Liver (tissue), 9 donors: ENCODE results near the gene TMEM231. TPM values are rescaled to one million over a fixed set of nuclear protein-coding genes. Genes with fewer than 3 reads are reported as not detected.
A peak's percentile ranks its signal among the peaks of the same experiment; 100 is the strongest.

ENCODE experiments used
- DNase-seq: peaks from one replicate; pipeline ENCODE4 v3.0.0-alpha.2; 2017; ENCODE audit warnings: low spot score
- H3K27ac ChIP-seq, 2 donors: one replicate each; pipeline ENCODE4 v1.7.0; 2013; ENCODE audit warnings: inconsistent platforms in 2 of 2, low read length in 2 of 2, control low read depth in 1 of 2, low read depth in 1 of 2, mild to moderate bottlenecking in 1 of 2
- H3K27me3 ChIP-seq, 4 donors: one replicate each; pipeline versions ENCODE4 v1.6.1 to v1.7.0; 2013; ENCODE audit warnings: low read length in 3 of 4, inconsistent platforms in 1 of 4, mild to moderate bottlenecking in 1 of 4, moderate library complexity in 1 of 4; ENCODE audit not compliant: control insufficient read depth in 4 of 4, insufficient read depth in 4 of 4
- H3K36me3 ChIP-seq, 4 donors: one replicate each; pipeline versions ENCODE4 v1.6.1 to v1.7.0; 2013; ENCODE audit warnings: low read length in 3 of 4, mild to moderate bottlenecking in 3 of 4, low read depth in 1 of 4, moderate library complexity in 1 of 4; ENCODE audit not compliant: control insufficient read depth in 4 of 4, insufficient read depth in 3 of 4
- H3K4me1 ChIP-seq, 4 donors: one replicate each; pipeline versions ENCODE4 v1.6.1 to v1.7.0; 2013; ENCODE audit warnings: low read length in 3 of 4, mild to moderate bottlenecking in 3 of 4, moderate library complexity in 1 of 4; ENCODE audit not compliant: control insufficient read depth in 4 of 4, insufficient read depth in 4 of 4
- H3K4me3 ChIP-seq, 3 donors: one replicate each; pipeline versions ENCODE4 v1.6.1 to v1.7.0; 2013; ENCODE audit warnings: low read length in 3 of 3, control low read depth in 1 of 3, low read depth in 1 of 3, mild to moderate bottlenecking in 1 of 3
- H3K9ac ChIP-seq, 2 donors: one replicate each; pipeline ENCODE4 v1.7.0; 2013; ENCODE audit warnings: low read length in 2 of 2, mild to moderate bottlenecking in 2 of 2, moderate library complexity in 2 of 2, control low read depth in 1 of 2, low read depth in 1 of 2
- H3K9me3 ChIP-seq, 4 donors: one replicate each; pipeline versions ENCODE4 v1.6.1 to v1.7.0; 2013; ENCODE audit warnings: low read length in 3 of 4; ENCODE audit not compliant: control insufficient read depth in 4 of 4
- EGR1 ChIP-seq, 2 donors: IDR thresholded peaks; 2 replicates each; pipeline ENCODE4 v1.6.1; 2016 to 2018; ENCODE audit warnings: antibody characterized with exemption in 2 of 2, low read depth in 2 of 2
- FOXA1 ChIP-seq: IDR thresholded peaks from 2 replicates; pipeline ENCODE4 v1.6.1; 2016; ENCODE audit warnings: antibody characterized with exemption
- FOXA2 ChIP-seq: IDR thresholded peaks from 2 replicates; pipeline ENCODE4 v1.6.1; 2016; ENCODE audit warnings: antibody characterized with exemption
- GABPA ChIP-seq, 2 donors: IDR thresholded peaks in 1 of 2; conservative IDR thresholded peaks in 1 of 2; 2 replicates each; pipeline ENCODE4 v1.6.1; 2016; ENCODE audit warnings: antibody characterized with exemption in 2 of 2, mild to moderate bottlenecking in 1 of 2, moderate library complexity in 1 of 2
- HNF4A ChIP-seq, 2 donors: conservative IDR thresholded peaks; 2 replicates each; pipeline ENCODE4 v1.6.1; 2016; ENCODE audit warnings: antibody characterized with exemption in 2 of 2, mild to moderate bottlenecking in 2 of 2
- HNF4G ChIP-seq: IDR thresholded peaks from 2 replicates; pipeline ENCODE4 v1.6.1; 2016; ENCODE audit warnings: antibody characterized with exemption
- JUND ChIP-seq, 2 donors: IDR thresholded peaks; 2 replicates each; pipeline ENCODE4 v1.6.1; 2016; ENCODE audit warnings: antibody characterized with exemption in 2 of 2
- NR2F2 ChIP-seq: IDR thresholded peaks from 2 replicates; pipeline ENCODE4 v1.6.1; 2016; ENCODE audit warnings: antibody characterized with exemption
- RAD21 ChIP-seq, 2 donors: IDR thresholded peaks; 2 replicates each; pipeline ENCODE4 v1.6.1; 2016; ENCODE audit warnings: antibody characterized with exemption in 2 of 2, mild to moderate bottlenecking in 2 of 2
- RXRA ChIP-seq, 2 donors: IDR thresholded peaks; 2 replicates each; pipeline ENCODE4 v1.6.1; 2017 to 2018; ENCODE audit warnings: antibody characterized with exemption in 2 of 2, mild to moderate bottlenecking in 1 of 2
- SP1 ChIP-seq: IDR thresholded peaks from 2 replicates; pipeline ENCODE4 v1.6.1; 2018; ENCODE audit warnings: antibody characterized with exemption, mild to moderate bottlenecking
- TAF1 ChIP-seq: conservative IDR thresholded peaks from 2 replicates; pipeline ENCODE4 v1.6.1; 2016; ENCODE audit warnings: antibody characterized with exemption, mild to moderate bottlenecking
- YY1 ChIP-seq: IDR thresholded peaks from 2 replicates; pipeline ENCODE4 v1.6.1; 2016; ENCODE audit warnings: antibody characterized with exemption, mild to moderate bottlenecking
- WGBS: extraction: QIAGEN DNeasy Blood & Tissue Kit; methylation state at CpG from one replicate; pipeline ENCODE4 v1.1.7; 2013; 5-methylcytosine and 5-hydroxymethylcytosine counted together
- polyA plus RNA-seq, 2 donors: library from polyadenylated mRNA; stranded (reverse) in 1 of 2; unstranded in 1 of 2; fragments of 200-250 nt in 1 of 2; fragments of >200 nt in 1 of 2; fragmentation: Nextera tagmentation in 1 of 2; extraction: Ambion mirVana in 1 of 2; gene quantifications; one replicate each; pipeline versions ENCODE4 v1.2.1 to v1.2.3, GENCODE V29; 2013 to 2015
- total RNA-seq, 2 donors: library from RNA; depleted of rRNA; stranded (reverse); fragments of >200 nt; gene quantifications; one replicate each; pipeline ENCODE4 v1.2.3, GENCODE V29; 2014
- TF ChIP-seq, protein P1 (sequence below): IDR thresholded peaks from 2 replicates; pipeline ENCODE4 v1.6.1; 2016; ENCODE audit warnings: antibody characterized with exemption, mild to moderate bottlenecking
- TF ChIP-seq, protein P2 (sequence below): IDR thresholded peaks from 2 replicates; pipeline ENCODE4 v1.6.1; 2016; ENCODE audit warnings: antibody characterized with exemption
- TF ChIP-seq, protein P3 (sequence below): fragments of 150-350 bp; IDR thresholded peaks from 2 replicates; pipeline ENCODE4 v1.5.1; 2017; ENCODE audit warnings: improper control_type of control experiment, low read depth, low read length; ENCODE audit not compliant: missing input control
- TF ChIP-seq, protein P4 (sequence below): IDR thresholded peaks from 2 replicates; pipeline ENCODE4 v1.6.1; 2016; ENCODE audit warnings: antibody characterized with exemption
- TF ChIP-seq, protein P5 (sequence below): IDR thresholded peaks from 2 replicates; pipeline ENCODE4 v1.6.1; 2016; ENCODE audit warnings: antibody characterized with exemption
- donor health status: healthy.
- donor health status: healthy.
- donor health status: healthy.
- donor health status: healthy.
- donor health status: healthy.

Gene TMEM231
- total and polyA plus RNA-seq, 4 donors, result 0.60 to 2.1 (median 2.0) TPM

DNA sequence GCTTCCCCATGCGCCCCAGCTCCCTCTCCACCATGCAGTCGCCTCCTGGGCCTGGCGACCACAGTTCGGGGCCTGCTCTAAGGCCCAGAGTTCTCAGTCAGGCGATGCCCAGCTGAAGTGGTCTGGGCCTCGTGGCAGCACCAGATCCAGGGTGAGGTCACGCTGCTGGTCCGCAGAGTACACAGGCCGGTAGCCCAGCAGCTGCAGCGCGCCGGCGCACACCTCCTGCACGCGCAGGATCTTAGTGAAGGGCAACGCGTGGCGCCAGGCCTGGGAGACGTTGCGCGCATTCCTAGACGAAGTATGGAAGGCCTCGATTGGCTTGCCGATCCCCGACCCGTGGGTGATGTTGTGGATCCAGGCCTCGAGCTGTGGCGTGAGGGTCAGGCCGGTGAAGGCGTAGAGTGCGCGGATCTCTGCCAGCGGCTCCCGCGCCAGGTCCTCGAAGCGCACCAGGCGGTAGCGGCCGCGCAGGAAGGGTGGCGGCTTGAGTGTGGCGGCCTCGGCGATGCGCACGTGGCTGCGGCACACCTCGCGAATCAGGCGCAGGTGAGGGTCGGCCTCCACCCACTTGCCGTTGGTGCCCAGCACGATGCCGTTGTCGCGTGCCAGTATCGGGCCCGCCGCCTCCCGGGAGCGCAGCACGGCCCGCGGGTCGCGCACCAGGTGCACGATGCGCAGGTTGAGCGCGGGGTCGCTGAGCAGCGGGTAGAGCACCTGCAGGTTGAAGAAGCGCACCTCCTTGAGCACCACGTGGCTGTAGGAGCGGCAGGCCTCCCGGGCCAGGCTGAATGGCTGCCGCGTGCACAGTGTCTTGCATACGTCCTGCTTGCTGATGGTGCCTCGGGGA lies 26.8 kb downstream of the TMEM231 start:
- Histone ChIP-seq H3K9ac (no peak overlapping the region), H3K36me3 (no peaks in the 10 kb centered on the region), H3K27ac (no peak overlapping the region), H3K4me1 (peaks cover 0 to 11% (median 8%) of the 10 kb centered on the region in 4 donors), H3K9me3 (no peaks in the 10 kb centered on the region), H3K27me3 (no peaks in the 10 kb centered on the region), H3K4me3 (no peak overlapping the region)
- DNase-seq, result no peak
- WGBS, result 93% methylated on average over 81 of the region's 81 CpGs
- TF ChIP-seq SP1, result no peak
- no peak for TF ChIP-seq HNF4A (conservative IDR thresholded peaks at IDR 0.05)
- TF ChIP-seq HNF4G, result no peak
- TF ChIP-seq, protein P1, sequence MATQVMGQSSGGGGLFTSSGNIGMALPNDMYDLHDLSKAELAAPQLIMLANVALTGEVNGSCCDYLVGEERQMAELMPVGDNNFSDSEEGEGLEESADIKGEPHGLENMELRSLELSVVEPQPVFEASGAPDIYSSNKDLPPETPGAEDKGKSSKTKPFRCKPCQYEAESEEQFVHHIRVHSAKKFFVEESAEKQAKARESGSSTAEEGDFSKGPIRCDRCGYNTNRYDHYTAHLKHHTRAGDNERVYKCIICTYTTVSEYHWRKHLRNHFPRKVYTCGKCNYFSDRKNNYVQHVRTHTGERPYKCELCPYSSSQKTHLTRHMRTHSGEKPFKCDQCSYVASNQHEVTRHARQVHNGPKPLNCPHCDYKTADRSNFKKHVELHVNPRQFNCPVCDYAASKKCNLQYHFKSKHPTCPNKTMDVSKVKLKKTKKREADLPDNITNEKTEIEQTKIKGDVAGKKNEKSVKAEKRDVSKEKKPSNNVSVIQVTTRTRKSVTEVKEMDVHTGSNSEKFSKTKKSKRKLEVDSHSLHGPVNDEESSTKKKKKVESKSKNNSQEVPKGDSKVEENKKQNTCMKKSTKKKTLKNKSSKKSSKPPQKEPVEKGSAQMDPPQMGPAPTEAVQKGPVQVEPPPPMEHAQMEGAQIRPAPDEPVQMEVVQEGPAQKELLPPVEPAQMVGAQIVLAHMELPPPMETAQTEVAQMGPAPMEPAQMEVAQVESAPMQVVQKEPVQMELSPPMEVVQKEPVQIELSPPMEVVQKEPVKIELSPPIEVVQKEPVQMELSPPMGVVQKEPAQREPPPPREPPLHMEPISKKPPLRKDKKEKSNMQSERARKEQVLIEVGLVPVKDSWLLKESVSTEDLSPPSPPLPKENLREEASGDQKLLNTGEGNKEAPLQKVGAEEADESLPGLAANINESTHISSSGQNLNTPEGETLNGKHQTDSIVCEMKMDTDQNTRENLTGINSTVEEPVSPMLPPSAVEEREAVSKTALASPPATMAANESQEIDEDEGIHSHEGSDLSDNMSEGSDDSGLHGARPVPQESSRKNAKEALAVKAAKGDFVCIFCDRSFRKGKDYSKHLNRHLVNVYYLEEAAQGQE, result no peak
- TF ChIP-seq GABPA (IDR thresholded peaks at IDR 0.05 in 1 of 2, conservative IDR thresholded peaks at IDR 0.05 in 1 of 2), result no peak
- no peak for TF ChIP-seq EGR1 (IDR thresholded peaks at IDR 0.05; ENCODE audit: low read depth in 2 of 2)

DNA sequence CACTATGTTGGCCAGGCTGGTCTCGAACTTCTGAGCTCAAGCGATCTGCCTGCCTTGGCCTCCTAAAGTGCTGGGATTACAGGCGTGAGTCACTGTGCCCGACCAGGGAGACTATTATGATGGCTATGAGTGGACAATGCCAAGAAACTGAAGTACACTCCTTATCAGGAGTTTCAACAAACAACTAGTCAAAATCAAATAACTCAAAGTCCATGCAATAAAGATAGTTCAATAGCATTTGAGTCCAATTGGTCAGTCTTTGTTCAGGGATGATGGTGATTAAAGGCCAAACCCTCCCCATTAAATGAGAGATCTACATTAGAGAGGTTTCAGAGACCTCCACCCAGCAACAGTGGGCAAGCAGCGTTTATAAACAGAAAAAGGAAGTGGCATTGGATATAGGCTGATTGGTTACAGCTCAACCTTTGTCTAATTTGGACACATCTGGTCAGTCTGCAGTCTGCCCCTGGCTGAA lies 28.2 kb downstream of the TMEM231 start:
- TF ChIP-seq, protein P1, result peak; percentile 77
- TF ChIP-seq, protein P2, sequence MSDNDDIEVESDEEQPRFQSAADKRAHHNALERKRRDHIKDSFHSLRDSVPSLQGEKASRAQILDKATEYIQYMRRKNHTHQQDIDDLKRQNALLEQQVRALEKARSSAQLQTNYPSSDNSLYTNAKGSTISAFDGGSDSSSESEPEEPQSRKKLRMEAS, result no peak
- TF ChIP-seq SP1 (peak; percentile 96), RAD21 (IDR thresholded peaks at IDR 0.05) (no peak), HNF4A (conservative IDR thresholded peaks at IDR 0.05) (peak; percentile 99), YY1 (peak; percentile 77), EGR1 (IDR thresholded peaks at IDR 0.05; ENCODE audit: low read depth in 2 of 2) (no peak), FOXA1 (peak; percentile 75), FOXA2 (peak; percentile 71), GABPA (IDR thresholded peaks at IDR 0.05 in 1 of 2, conservative IDR thresholded peaks at IDR 0.05 in 1 of 2) (peak in 1 of 2 donors; percentile 3), JUND (IDR thresholded peaks at IDR 0.05) (peak; percentile 96 to 99), NR2F2 (no peak), HNF4G (peak; percentile 96), TAF1 (no peak), RXRA (IDR thresholded peaks at IDR 0.05) (peak; percentile 87 to 91)
- TF ChIP-seq, protein P3, sequence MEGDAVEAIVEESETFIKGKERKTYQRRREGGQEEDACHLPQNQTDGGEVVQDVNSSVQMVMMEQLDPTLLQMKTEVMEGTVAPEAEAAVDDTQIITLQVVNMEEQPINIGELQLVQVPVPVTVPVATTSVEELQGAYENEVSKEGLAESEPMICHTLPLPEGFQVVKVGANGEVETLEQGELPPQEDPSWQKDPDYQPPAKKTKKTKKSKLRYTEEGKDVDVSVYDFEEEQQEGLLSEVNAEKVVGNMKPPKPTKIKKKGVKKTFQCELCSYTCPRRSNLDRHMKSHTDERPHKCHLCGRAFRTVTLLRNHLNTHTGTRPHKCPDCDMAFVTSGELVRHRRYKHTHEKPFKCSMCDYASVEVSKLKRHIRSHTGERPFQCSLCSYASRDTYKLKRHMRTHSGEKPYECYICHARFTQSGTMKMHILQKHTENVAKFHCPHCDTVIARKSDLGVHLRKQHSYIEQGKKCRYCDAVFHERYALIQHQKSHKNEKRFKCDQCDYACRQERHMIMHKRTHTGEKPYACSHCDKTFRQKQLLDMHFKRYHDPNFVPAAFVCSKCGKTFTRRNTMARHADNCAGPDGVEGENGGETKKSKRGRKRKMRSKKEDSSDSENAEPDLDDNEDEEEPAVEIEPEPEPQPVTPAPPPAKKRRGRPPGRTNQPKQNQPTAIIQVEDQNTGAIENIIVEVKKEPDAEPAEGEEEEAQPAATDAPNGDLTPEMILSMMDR, result no peak
- TF ChIP-seq, protein P4, sequence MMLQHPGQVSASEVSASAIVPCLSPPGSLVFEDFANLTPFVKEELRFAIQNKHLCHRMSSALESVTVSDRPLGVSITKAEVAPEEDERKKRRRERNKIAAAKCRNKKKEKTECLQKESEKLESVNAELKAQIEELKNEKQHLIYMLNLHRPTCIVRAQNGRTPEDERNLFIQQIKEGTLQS, result peak; percentile 85
- TF ChIP-seq, protein P5, sequence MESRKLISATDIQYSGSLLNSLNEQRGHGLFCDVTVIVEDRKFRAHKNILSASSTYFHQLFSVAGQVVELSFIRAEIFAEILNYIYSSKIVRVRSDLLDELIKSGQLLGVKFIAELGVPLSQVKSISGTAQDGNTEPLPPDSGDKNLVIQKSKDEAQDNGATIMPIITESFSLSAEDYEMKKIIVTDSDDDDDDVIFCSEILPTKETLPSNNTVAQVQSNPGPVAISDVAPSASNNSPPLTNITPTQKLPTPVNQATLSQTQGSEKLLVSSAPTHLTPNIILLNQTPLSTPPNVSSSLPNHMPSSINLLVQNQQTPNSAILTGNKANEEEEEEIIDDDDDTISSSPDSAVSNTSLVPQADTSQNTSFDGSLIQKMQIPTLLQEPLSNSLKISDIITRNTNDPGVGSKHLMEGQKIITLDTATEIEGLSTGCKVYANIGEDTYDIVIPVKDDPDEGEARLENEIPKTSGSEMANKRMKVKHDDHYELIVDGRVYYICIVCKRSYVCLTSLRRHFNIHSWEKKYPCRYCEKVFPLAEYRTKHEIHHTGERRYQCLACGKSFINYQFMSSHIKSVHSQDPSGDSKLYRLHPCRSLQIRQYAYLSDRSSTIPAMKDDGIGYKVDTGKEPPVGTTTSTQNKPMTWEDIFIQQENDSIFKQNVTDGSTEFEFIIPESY, result no peak
- Histone ChIP-seq H3K27ac (peak overlapping the region; percentile 36 to 41), H3K9me3 (no peaks in the 10 kb centered on the region), H3K36me3 (no peaks in the 10 kb centered on the region), H3K27me3 (no peaks in the 10 kb centered on the region), H3K9ac (no peak overlapping the region), H3K4me3 (no peak overlapping the region), H3K4me1 (peaks cover 0 to 11% (median 8%) of the 10 kb centered on the region in 4 donors)
- WGBS, result 32% methylated on average over 5 of the region's 5 CpGs
- no peak for DNase-seq
